Measurements from ENCODE around the gene ARHGAP25. TPM values are rescaled to one million over a fixed set of nuclear protein-coding genes. Genes with fewer than 3 reads are reported as not detected.

The ARHGAP25 gene
- total RNA-seq, 2 experiments from 2014 or later: 90.2 to 126 TPM

DNA sequence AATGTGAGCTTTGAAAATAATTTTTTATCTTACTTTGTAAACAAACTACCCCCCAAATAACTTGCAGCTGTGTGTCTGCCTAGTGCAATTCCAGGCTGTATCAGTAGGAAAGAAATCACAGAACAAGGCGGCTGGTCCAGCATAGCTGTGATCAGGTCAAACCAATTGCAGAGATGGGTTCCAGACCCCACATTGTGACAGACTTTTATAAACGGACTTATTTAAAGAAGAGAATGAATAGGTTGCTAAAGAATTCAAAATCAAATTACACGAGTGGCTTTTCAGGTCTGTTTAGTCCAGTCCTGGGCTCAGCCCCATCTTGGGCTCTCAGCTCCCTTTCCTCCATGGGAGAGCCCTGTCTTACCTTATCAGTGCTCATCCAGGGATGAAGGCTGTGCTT is 125.5 kb downstream of the ARHGAP25 start:
- Mint-ChIP-seq H3K27me3 (peaks cover 2% of the 10 kb centered on the region), H3K4me1 (peaks cover 16% of the 10 kb centered on the region), H3K4me3 (no peak overlapping the region), H3K27ac (no peak overlapping the region), H3K36me3 (no peaks in the 10 kb centered on the region), H3K9me3 (ENCODE audit: low read depth) (no peaks in the 10 kb centered on the region)
- no peak for DNase-seq
- CTCF ChIA-PET: interaction anchor here (2.2 kb wide), 1 partner anchor 9 kb away, joined by 6 read pairs; no protein-coding TSS in a partner anchor
- ATAC-seq: no peak

DNA sequence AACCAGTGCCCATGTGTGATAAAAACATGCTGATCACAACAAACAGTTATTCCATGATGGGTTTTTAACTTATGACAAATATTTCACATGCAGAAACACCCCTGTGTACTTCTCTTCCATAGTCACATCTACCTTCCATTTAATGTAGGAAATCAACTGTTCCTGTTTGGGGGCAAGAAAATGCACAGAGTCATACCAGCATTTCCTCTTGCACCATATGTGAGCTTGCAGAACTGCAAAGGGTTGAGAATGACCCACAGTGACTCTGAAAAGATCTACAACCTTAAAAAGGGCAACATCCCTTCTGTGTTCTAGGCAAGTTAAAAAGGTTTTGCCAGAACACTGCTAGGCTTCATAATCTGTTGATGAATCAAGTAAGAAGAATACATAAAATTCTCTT is 126.7 kb downstream of the ARHGAP25 start:
- ATAC-seq: no peak
- no peak overlapping the region for H3K27ac Mint-ChIP-seq
- no peak for DNase-seq
- H3K36me3 Mint-ChIP-seq: no peaks in the 10 kb centered on the region
- no peaks in the 10 kb centered on the region for H3K9me3 Mint-ChIP-seq (ENCODE audit: low read depth)
- peaks cover 2% of the 10 kb centered on the region for H3K27me3 Mint-ChIP-seq
- peaks cover 16% of the 10 kb centered on the region for H3K4me1 Mint-ChIP-seq
- no peak overlapping the region for H3K4me3 Mint-ChIP-seq
- CTCF ChIA-PET: no interaction called here

DNA sequence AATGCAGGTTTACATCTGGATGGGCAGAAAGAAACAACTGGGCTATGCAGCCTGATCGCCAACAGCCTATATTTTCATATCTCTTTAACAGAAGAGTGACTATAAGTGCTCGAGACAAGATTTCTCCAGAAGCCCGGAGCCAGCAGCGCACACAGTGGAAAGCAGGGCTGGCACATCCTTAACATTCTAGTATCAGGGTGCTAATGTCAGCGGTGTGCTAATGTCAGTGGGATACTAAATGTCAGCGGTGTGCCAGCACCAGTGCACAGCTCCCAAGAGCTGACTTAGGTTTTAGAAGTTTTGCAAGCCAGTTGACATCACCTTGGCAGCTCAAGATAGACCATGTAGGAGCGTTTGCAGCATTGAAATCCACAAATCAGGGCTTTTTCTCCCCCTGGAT is 128.3 kb downstream of the ARHGAP25 start:
- Mint-ChIP-seq H3K36me3 (no peaks in the 10 kb centered on the region), H3K4me3 (no peak overlapping the region), H3K9me3 (ENCODE audit: low read depth) (no peaks in the 10 kb centered on the region), H3K4me1 (peaks cover 12% of the 10 kb centered on the region), H3K27me3 (peaks cover 2% of the 10 kb centered on the region), H3K27ac (no peak overlapping the region)
- ATAC-seq (no peak), DNase-seq (no peak)
- CTCF ChIA-PET: interaction anchor here (1.5 to 1.9 kb wide), 2 partner anchors 27 to 63 kb away, joined by 4 to 5 read pairs; no protein-coding TSS in a partner anchor

DNA sequence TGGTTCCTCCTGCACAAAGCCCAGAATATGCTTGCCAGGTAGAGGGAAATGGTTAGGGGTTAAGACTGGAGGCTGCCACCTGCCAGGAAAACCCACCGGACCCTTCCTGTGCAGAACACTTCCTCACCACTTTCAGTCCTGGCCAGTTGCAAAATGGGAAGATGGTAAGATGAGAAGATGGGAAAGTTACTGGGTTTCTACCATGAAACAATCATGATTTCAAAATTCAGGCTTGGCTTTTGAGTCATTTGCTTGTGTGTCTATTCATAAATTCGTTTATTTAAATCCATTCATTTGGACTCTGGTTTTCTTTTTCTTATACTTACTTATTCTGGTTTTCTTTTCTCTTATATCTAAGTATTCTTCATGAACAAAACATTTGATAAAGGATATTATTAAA is 129.4 kb downstream of the ARHGAP25 start:
- no peaks in the 10 kb centered on the region for H3K9me3 Mint-ChIP-seq (ENCODE audit: low read depth)
- peaks cover 9% of the 10 kb centered on the region for H3K4me1 Mint-ChIP-seq
- H3K4me3 Mint-ChIP-seq: no peak overlapping the region
- no peak overlapping the region for H3K27ac Mint-ChIP-seq
- DNase-seq (no peak), ATAC-seq (no peak)
- H3K27me3 Mint-ChIP-seq: peaks cover 6% of the 10 kb centered on the region
- H3K36me3 Mint-ChIP-seq: no peaks in the 10 kb centered on the region
- CTCF ChIA-PET: interaction anchor here (1.9 kb wide), 1 partner anchor 62 kb away, joined by 4 read pairs; no protein-coding TSS in a partner anchor

DNA sequence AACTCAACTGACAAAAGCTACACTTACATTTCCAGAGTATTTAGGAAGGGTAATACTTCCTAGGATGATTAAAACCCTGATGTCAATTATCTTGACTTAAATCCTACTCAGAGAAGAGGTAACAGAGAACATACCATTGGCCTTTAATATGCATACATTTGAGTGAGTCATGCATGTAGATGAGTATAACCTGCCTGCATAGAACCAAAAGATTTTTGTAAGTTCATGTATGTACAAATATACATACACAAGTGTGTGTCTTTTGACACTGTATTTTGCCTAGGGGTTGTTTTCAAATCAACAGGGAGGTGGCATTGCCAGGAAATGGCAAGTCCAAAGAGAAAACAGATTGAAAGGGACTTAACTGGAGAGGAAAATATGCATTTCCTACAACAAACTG is 130.5 kb downstream of the ARHGAP25 start:
- CTCF ChIA-PET: no interaction called here
- Mint-ChIP-seq H3K27ac (no peak overlapping the region), H3K36me3 (no peaks in the 10 kb centered on the region), H3K4me3 (no peak overlapping the region), H3K9me3 (ENCODE audit: low read depth) (no peaks in the 10 kb centered on the region), H3K4me1 (peaks cover 9% of the 10 kb centered on the region), H3K27me3 (peaks cover 4% of the 10 kb centered on the region)
- ATAC-seq: no peak
- no peak for DNase-seq

DNA sequence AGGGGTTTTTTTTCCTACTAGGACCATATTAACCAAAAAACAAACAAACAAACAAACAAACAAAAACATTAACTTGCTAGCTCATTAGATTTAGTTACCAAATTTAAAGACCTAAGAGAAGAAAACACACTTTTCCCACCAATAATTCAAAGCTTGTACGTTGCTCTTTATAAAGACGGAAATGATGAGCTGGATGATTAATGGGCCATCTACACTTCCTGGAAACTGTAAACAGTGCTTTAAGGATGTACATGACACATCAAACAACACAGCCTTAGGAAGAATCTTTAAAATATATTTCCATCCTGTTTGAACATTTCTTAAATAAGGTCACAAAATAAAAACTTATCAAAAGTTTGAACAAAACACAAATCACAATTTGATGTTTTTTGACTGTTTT is 135.6 kb downstream of the ARHGAP25 start:
- Mint-ChIP-seq H3K4me1 (no peaks in the 10 kb centered on the region), H3K27ac (no peak overlapping the region), H3K4me3 (no peak overlapping the region), H3K9me3 (ENCODE audit: low read depth) (no peaks in the 10 kb centered on the region), H3K27me3 (peaks cover 10% of the 10 kb centered on the region), H3K36me3 (no peaks in the 10 kb centered on the region)
- DNase-seq (no peak), ATAC-seq (no peak)
- CTCF ChIA-PET: interaction anchor here (1.3 kb wide), 1 partner anchor 55 kb away, joined by 5 read pairs; no protein-coding TSS in a partner anchor

DNA sequence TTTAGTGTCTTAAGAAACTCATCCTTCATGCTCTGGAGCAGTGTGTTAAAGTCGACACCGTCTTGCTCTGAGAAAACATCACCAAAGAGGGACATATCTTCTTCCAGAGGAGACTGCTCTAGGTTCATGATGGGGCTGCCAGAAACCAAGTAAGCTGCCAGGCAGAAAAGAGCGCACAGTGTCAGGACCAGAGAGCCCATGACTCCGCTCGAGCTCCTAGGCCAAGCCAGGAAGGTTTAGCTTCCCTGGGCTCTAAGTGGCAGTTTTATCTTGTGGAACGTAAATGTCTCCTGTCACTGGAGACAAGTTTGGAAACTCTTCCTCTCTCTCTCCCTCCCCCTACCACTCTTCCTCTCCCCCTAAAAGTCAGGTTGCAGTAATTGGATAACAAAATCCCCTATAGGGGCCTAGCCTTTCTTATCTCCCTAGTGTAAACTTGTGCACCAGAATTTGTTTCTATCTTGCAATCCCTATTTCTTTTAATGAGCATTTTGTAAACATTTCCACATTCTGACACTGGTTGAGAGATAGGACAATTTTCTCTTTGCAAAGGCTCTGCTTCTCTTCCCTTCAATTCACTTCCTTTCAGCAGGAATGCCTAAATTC is 136.7 kb downstream of the ARHGAP25 start, which contains the start of gene BMP10:
TSS of gene BMP10 (minus strand) at position 239 of the 606 bp plus-strand sequence. CDS start at position 200, 39 bp downstream.
- no peak for DNase-seq
- Mint-ChIP-seq H3K36me3 (no peaks in the 10 kb centered on the region), H3K4me1 (no peaks in the 10 kb centered on the region), H3K27me3 (peaks cover 12% of the 10 kb centered on the region), H3K27ac (no peak within 1 kb of the TSS), H3K9me3 (ENCODE audit: low read depth) (no peaks in the 10 kb centered on the region), H3K4me3 (no peak within 1 kb of the TSS)
- CTCF ChIA-PET: no interaction called here
- ATAC-seq: no peak

Other genes with a start within 250 kb of the ARHGAP25 start
- gene PROKR1, start 91.2 kb upstream of the ARHGAP25 start, total RNA-seq: not detected
- not detected for gene BMP10, start 136.6 kb downstream of the ARHGAP25 start, total RNA-seq
- gene GKN2, start 218.1 kb downstream of the ARHGAP25 start, total RNA-seq: not detected
- not detected for gene GKN1, start 239.8 kb downstream of the ARHGAP25 start, total RNA-seq